NT2/D1 (cell line): Measurements from ENCODE around the gene SHISA5.
"Not testable (repeated sequence)": the region's sequence is repeated elsewhere in the genome, so short reads cannot be mapped to it uniquely, and the experiment has no call there.

Experiments used
- DNase-seq: peaks from one replicate; pipeline ENCODE4 v3.0.0-alpha.2; 2011; ENCODE audit warnings: low read depth, low spot score
- H3K27me3 ChIP-seq: 2 replicates; pipeline ENCODE4 v1.6.0; 2011; ENCODE audit warnings: mild to moderate bottlenecking; ENCODE audit not compliant: insufficient read length, insufficient read depth
- H3K36me3 ChIP-seq: 2 replicates; pipeline ENCODE4 v1.6.1; 2011; ENCODE audit warnings: mild to moderate bottlenecking, low read length, mixed read lengths; ENCODE audit not compliant: insufficient read depth, insufficient read length
- H3K4me1 ChIP-seq: 2 replicates; pipeline ENCODE4 v1.5.1; 2011; ENCODE audit not compliant: insufficient read depth, insufficient read length
- H3K4me3 ChIP-seq: 2 replicates; pipeline ENCODE4 v1.5.1; 2011; ENCODE audit warnings: low read depth; ENCODE audit not compliant: insufficient read length
- H3K9ac ChIP-seq: 2 replicates; pipeline ENCODE4 v1.6.0; 2011; ENCODE audit warnings: low read depth; ENCODE audit not compliant: insufficient read length
- H3K9me3 ChIP-seq: 2 replicates; pipeline ENCODE4 v1.5.1; 2011; ENCODE audit warnings: mild to moderate bottlenecking, low read length; ENCODE audit not compliant: insufficient read depth
- SUZ12 ChIP-seq: IDR thresholded peaks from 2 replicates; pipeline ENCODE4 v1.6.1; 2011; ENCODE audit not compliant: insufficient read length, insufficient read depth; ENCODE audit errors: extremely low read depth
- YY1 ChIP-seq: IDR thresholded peaks from 2 replicates; pipeline ENCODE4 v1.6.1; 2011; ENCODE audit not compliant: insufficient read length, insufficient read depth
- ZNF274 ChIP-seq: IDR thresholded peaks from 2 replicates; pipeline ENCODE4 v1.6.1; 2011; ENCODE audit warnings: mild to moderate bottlenecking, low read depth, low read length

SHISA5 gene

GRCh38 chr3:48532271-48532976 lies 28.4 kb upstream of the SHISA5 start:
- Histone ChIP-seq H3K4me3 (no peak overlapping the region), H3K27me3 (no peaks in the 10 kb centered on the region), H3K4me1 (no peaks in the 10 kb centered on the region), H3K9ac (no peak overlapping the region), H3K9me3 (no peaks in the 10 kb centered on the region), H3K36me3 (peaks cover 31% of the 10 kb centered on the region)
- no peak for TF ChIP-seq SUZ12
- no peak for TF ChIP-seq ZNF274
- TF ChIP-seq YY1, result no peak
- no peak for DNase-seq

- H3K4me1 ChIP-seq, H3K9ac ChIP-seq, H3K27me3 ChIP-seq, H3K9me3 ChIP-seq, H3K4me3 ChIP-seq, DNase-seq: not testable (repeated sequence)
- H3K36me3 ChIP-seq, result peaks cover 15% of the 10 kb centered on the region
Observed at GRCh38 chr3:48530701-48531100, 26.7 kb upstream of the SHISA5 start.

- no peak for TF ChIP-seq SUZ12
- no peak for TF ChIP-seq ZNF274
- TF ChIP-seq YY1, result no peak
- Histone ChIP-seq H3K27me3 (no peaks in the 10 kb centered on the region), H3K4me3 (no peak overlapping the region), H3K4me1 (no peaks in the 10 kb centered on the region), H3K9me3 (no peaks in the 10 kb centered on the region), H3K9ac (no peak overlapping the region), H3K36me3 (peaks cover 15% of the 10 kb centered on the region)
- no peak for DNase-seq
Observed at GRCh38 chr3:48528754-48529153, 24.8 kb upstream of the SHISA5 start.

- no peak for TF ChIP-seq ZNF274
- no peak for TF ChIP-seq YY1
- TF ChIP-seq SUZ12, result no peak
- no peaks in the 10 kb centered on the region for H3K9me3 ChIP-seq
- no peaks in the 10 kb centered on the region for H3K4me1 ChIP-seq
- H3K27me3 ChIP-seq, result no peaks in the 10 kb centered on the region
- peaks cover 16% of the 10 kb centered on the region for H3K36me3 ChIP-seq
- no peak overlapping the region for H3K4me3 ChIP-seq
- no peak overlapping the region for H3K9ac ChIP-seq
- DNase-seq, result no peak
Observed at GRCh38 chr3:48528048-48528447, 24.1 kb upstream of the SHISA5 start.

GRCh38 chr3:48524970-48525369 lies 21.0 kb upstream of the SHISA5 start:
- DNase-seq, result no peak
- H3K27me3 ChIP-seq, result no peaks in the 10 kb centered on the region
- no peak overlapping the region for H3K9ac ChIP-seq
- H3K36me3 ChIP-seq, result peaks cover 21% of the 10 kb centered on the region
- H3K4me3 ChIP-seq, result no peak overlapping the region
- TF ChIP-seq YY1, result no peak
- TF ChIP-seq SUZ12, result no peak
- no peak for TF ChIP-seq ZNF274
- H3K9me3 ChIP-seq, result no peaks in the 10 kb centered on the region
- no peaks in the 10 kb centered on the region for H3K4me1 ChIP-seq

- Histone ChIP-seq H3K36me3 (peaks cover 23% of the 10 kb centered on the region), H3K4me1 (no peaks in the 10 kb centered on the region), H3K9me3 (no peaks in the 10 kb centered on the region), H3K27me3 (no peaks in the 10 kb centered on the region), H3K9ac (no peak overlapping the region), H3K4me3 (no peak overlapping the region)
- TF ChIP-seq SUZ12 (no peak), ZNF274 (no peak), YY1 (no peak)
- no peak for DNase-seq
Observed at GRCh38 chr3:48521635-48522034, 17.7 kb upstream of the SHISA5 start.

- H3K4me1 ChIP-seq, result no peaks in the 10 kb centered on the region
- DNase-seq, result no peak
- H3K27me3 ChIP-seq, result no peaks in the 10 kb centered on the region
- no peaks in the 10 kb centered on the region for H3K9me3 ChIP-seq
- TF ChIP-seq YY1 (no peak), SUZ12 (no peak), ZNF274 (no peak)
- no peak overlapping the region for H3K4me3 ChIP-seq
- peaks cover 17% of the 10 kb centered on the region for H3K36me3 ChIP-seq
- H3K9ac ChIP-seq, result no peak overlapping the region
Observed at GRCh38 chr3:48519277-48519643, 15.3 kb upstream of the SHISA5 start.
